Measurements from ENCODE around the gene PCSK5. TPM values are rescaled to one million over a fixed set of nuclear protein-coding genes. Genes with fewer than 3 reads are reported as not detected.
A peak's percentile ranks its signal among the peaks of the same experiment; 100 is the strongest.

PCSK5 gene
- total and polyA plus RNA-seq, 8 donors: 0.37 to 86.3 (median 4.9) TPM

GRCh38 chr9:76216161-76216649, 325.7 kb downstream of the PCSK5 start:
- Histone ChIP-seq H3K36me3 (no peaks in the 10 kb centered on the region), H3K4me3 (no peak overlapping the region), H3K27me3 (no peaks in the 10 kb centered on the region), H3K9me3 (no peaks in the 10 kb centered on the region), H3K4me1 (peaks cover 0 to 2% (median 0%) of the 10 kb centered on the region in 4 donors), H3K27ac (peak overlapping the region in 3 of 5 donors; percentile 37 to 44 (median 41))
- TF ChIP-seq, protein P1, sequence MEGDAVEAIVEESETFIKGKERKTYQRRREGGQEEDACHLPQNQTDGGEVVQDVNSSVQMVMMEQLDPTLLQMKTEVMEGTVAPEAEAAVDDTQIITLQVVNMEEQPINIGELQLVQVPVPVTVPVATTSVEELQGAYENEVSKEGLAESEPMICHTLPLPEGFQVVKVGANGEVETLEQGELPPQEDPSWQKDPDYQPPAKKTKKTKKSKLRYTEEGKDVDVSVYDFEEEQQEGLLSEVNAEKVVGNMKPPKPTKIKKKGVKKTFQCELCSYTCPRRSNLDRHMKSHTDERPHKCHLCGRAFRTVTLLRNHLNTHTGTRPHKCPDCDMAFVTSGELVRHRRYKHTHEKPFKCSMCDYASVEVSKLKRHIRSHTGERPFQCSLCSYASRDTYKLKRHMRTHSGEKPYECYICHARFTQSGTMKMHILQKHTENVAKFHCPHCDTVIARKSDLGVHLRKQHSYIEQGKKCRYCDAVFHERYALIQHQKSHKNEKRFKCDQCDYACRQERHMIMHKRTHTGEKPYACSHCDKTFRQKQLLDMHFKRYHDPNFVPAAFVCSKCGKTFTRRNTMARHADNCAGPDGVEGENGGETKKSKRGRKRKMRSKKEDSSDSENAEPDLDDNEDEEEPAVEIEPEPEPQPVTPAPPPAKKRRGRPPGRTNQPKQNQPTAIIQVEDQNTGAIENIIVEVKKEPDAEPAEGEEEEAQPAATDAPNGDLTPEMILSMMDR (IDR thresholded peaks at IDR 0.05): no peak
- peak in 2 of 3 donors; percentile 17 to 35 for TF ChIP-seq POLR2AphosphoS5 (IDR thresholded peaks at IDR 0.05)
- intact Hi-C loops (cut with DNase I; ENCODE audit: low total_unique reads): no loop called here
- WGBS, 5 donors: 89 to 96% (median 92%) methylated on average over 2 of the region's 2 CpGs
- DNase-seq: no peak

DNA sequence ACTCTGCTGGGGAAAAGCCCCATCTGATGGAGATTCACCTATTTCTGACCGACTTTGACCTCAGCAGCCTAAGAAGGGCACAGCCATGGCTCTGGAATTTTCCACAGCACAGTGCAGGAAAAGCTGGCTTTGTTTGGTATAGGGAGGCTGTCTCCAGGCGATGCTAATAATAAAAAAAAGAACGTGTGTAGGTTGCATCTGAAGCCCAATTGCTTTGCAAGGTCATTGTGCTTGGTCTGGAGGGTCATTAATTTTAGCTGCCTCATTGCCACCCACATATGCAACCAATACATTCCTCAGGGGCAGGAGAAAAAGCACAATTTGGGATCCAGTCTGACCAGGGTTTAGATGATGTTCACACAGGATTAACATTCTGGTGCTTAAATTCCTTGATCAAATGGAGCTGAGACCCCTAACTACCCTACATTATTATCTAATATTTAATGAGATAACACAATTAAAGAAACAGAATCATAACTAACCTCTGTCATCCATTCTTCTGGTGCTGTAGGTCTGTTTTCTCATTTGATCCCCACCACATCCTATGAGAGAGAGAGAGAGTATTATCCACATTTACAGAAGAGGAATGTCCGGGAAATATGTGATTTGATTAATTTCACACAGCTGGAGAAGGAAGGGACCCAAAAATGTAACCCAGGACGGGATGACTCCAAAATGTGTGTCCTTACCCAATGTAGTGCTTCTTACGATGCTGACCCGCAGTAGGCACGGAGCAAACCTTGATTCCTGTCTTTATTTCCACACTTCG, 327.8 kb downstream of the PCSK5 start:
- intact Hi-C loops (cut with DNase I; ENCODE audit: low total_unique reads): no loop called here
- Histone ChIP-seq H3K9me3 (no peaks in the 10 kb centered on the region), H3K36me3 (no peaks in the 10 kb centered on the region), H3K27me3 (no peaks in the 10 kb centered on the region), H3K27ac (no peak overlapping the region), H3K4me1 (peaks cover 0 to 6% (median 0%) of the 10 kb centered on the region in 4 donors), H3K4me3 (no peak overlapping the region)
- DNase-seq: no peak
- 75 to 80% (median 80%) methylated on average over 9 of the region's 9 CpGs for WGBS, 5 donors
- TF ChIP-seq POLR2AphosphoS5 (IDR thresholded peaks at IDR 0.05): no peak
- no peak for TF ChIP-seq EP300 (IDR thresholded peaks at IDR 0.05)
- TF ChIP-seq, protein P1 (IDR thresholded peaks at IDR 0.05): no peak
- no peak for TF ChIP-seq POLR2A (IDR thresholded peaks at IDR 0.05)

GRCh38 chr9:76218886-76219445, 328.5 kb downstream of the PCSK5 start:
- DNase-seq: peak in 1 of 2 donors; percentile 7
- Histone ChIP-seq H3K4me1 (peaks cover 0 to 6% (median 0%) of the 10 kb centered on the region in 4 donors), H3K9me3 (no peaks in the 10 kb centered on the region), H3K36me3 (no peaks in the 10 kb centered on the region), H3K27me3 (no peaks in the 10 kb centered on the region), H3K27ac (no peak overlapping the region), H3K4me3 (no peak overlapping the region)
- 74 to 85% (median 78%) methylated on average over 9 of the region's 9 CpGs for WGBS, 5 donors
- intact Hi-C loops (cut with DNase I; ENCODE audit: low total_unique reads): no loop called here
- TF ChIP-seq POLR2A (IDR thresholded peaks at IDR 0.05) (no peak), POLR2AphosphoS5 (IDR thresholded peaks at IDR 0.05) (no peak), EP300 (IDR thresholded peaks at IDR 0.05) (no peak)
- TF ChIP-seq, protein P1 (IDR thresholded peaks at IDR 0.05): no peak

DNA sequence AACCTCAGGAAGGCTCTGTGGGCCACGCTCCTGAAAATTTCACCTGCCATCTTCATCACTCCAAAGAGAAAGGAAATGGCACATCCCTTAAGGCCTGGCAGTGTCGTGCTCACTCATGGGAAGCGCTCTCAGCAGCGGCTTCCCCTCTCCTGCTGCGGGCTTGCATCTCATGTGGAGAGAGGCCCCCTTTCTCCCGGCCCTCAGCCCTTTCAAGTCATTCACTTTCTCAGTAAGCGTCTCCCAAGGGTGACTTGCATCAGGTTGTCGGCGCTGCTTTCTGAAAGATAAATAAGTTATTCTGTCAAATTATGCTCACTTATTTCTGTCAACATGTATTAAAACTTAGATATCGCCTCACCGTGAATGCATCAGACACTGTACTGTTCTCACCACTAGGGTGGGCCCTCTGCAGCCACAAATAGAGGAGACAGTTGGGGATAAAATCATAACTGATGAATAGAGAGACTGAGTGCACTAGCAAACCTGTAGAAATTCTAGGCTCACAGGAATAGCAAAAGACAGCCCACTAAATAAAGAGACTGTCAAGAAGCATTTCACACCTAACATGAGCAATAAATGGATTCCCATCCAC, 329.2 kb downstream of the PCSK5 start:
- Histone ChIP-seq H3K36me3 (no peaks in the 10 kb centered on the region), H3K9me3 (no peaks in the 10 kb centered on the region), H3K4me1 (peaks cover 0 to 6% (median 0%) of the 10 kb centered on the region in 4 donors), H3K4me3 (no peak overlapping the region), H3K27ac (no peak overlapping the region), H3K27me3 (no peaks in the 10 kb centered on the region)
- no peak for TF ChIP-seq POLR2A (IDR thresholded peaks at IDR 0.05)
- TF ChIP-seq, protein P1 (IDR thresholded peaks at IDR 0.05): no peak
- TF ChIP-seq EP300 (IDR thresholded peaks at IDR 0.05): no peak
- no peak for TF ChIP-seq POLR2AphosphoS5 (IDR thresholded peaks at IDR 0.05)
- 78 to 86% (median 83%) methylated on average over 11 of the region's 11 CpGs for WGBS, 5 donors
- intact Hi-C loops (cut with DNase I; ENCODE audit: low total_unique reads): no loop called here
- DNase-seq: no peak

Measured in stomach (tissue), 9 donors.